Endothelial cell of umbilical vein (primary cell): ENCODE measurements around the gene PCARE.

Experiments
- EZH2 ChIP-seq: IDR thresholded peaks from 2 replicates; pipeline ENCODE4 v1.6.1; 2012; ENCODE audit warnings: borderline replicate concordance, low read depth, mild to moderate bottlenecking, moderate library complexity, low read length, inconsistent platforms; ENCODE audit not compliant: severe bottlenecking
- FOS ChIP-seq: IDR thresholded peaks from 2 replicates; pipeline ENCODE4 v1.6.1; 2011; ENCODE audit warnings: mild to moderate bottlenecking, low read length, moderate library complexity, borderline replicate concordance; ENCODE audit not compliant: insufficient read depth
- GATA2 ChIP-seq: IDR thresholded peaks from 2 replicates; pipeline ENCODE4 v1.7.0; 2011; ENCODE audit warnings: low read depth, mild to moderate bottlenecking, moderate library complexity, mixed read lengths, low read length; ENCODE audit not compliant: insufficient read length, insufficient read depth
- JUN ChIP-seq: IDR thresholded peaks from 2 replicates; pipeline ENCODE4 v1.6.1; 2011; ENCODE audit warnings: borderline replicate concordance, low read depth; ENCODE audit not compliant: insufficient read length, insufficient read depth
- POLR2A ChIP-seq: IDR thresholded peaks from 2 replicates; pipeline ENCODE4 v1.6.1; 2012; ENCODE audit warnings: low read depth, mild to moderate bottlenecking, control low read depth, low read length
- POLR2AphosphoS5 ChIP-seq: IDR thresholded peaks from 2 replicates; pipeline ENCODE4 v1.6.1; 2012; ENCODE audit warnings: low read depth, mild to moderate bottlenecking, control low read depth, low read length, moderate library complexity; ENCODE audit not compliant: insufficient read depth
- TF ChIP-seq, protein P1 (sequence below), 2 donors: IDR thresholded peaks; 1 replicate in 1 of 2; 2 replicates in 1 of 2; pipeline ENCODE4 v1.5.1; 2011; ENCODE audit warnings: low read length in 2 of 2, mild to moderate bottlenecking in 2 of 2, moderate library complexity in 2 of 2, control low read depth in 1 of 2, inconsistent platforms in 1 of 2, low read depth in 1 of 2; ENCODE audit not compliant: insufficient read depth in 1 of 2; ENCODE audit errors: extremely low read depth in 1 of 2

DNA sequence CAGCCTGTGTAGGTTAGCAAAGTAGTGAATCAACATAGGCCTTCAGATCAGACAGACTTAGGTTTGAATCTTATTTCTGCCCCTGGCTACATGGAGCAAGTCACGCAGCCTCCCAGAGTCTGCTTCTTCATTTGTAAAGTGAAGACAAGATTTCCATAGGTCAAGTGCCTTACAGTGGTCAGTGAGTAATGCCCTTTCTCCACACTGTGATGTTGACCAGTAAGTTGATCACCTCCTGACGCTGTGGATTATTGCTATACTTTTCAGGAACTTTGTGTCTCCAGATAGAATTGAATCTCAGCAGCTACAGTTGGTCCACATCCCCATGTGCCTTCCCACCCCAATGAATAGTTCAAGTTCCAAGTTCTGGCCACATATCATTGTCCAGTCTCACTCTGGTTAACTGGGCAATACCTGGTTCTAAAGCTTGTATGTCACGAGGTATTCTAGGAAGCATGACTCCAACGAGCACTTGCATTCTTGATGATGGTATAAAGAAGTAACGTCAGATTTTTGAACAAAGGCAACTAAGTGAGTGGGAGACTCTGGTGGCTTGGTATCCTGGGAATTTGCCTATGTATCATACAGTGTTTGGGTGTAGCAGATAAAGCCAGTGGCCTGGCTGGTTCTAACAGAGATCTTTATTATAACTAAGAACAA is 38.8 kb upstream of the PCARE start:
- TF ChIP-seq, protein P1, sequence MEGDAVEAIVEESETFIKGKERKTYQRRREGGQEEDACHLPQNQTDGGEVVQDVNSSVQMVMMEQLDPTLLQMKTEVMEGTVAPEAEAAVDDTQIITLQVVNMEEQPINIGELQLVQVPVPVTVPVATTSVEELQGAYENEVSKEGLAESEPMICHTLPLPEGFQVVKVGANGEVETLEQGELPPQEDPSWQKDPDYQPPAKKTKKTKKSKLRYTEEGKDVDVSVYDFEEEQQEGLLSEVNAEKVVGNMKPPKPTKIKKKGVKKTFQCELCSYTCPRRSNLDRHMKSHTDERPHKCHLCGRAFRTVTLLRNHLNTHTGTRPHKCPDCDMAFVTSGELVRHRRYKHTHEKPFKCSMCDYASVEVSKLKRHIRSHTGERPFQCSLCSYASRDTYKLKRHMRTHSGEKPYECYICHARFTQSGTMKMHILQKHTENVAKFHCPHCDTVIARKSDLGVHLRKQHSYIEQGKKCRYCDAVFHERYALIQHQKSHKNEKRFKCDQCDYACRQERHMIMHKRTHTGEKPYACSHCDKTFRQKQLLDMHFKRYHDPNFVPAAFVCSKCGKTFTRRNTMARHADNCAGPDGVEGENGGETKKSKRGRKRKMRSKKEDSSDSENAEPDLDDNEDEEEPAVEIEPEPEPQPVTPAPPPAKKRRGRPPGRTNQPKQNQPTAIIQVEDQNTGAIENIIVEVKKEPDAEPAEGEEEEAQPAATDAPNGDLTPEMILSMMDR (IDR thresholded peaks at IDR 0.05; ENCODE audit: extremely low read depth in 1 of 2, insufficient read depth in 1 of 2, low read depth in 1 of 2, low read length in 2 of 2), result no peak
- no peak for TF ChIP-seq POLR2AphosphoS5
- TF ChIP-seq EZH2, result no peak
- TF ChIP-seq POLR2A, result no peak
- TF ChIP-seq GATA2, result no peak
- TF ChIP-seq JUN, result no peak
- no peak for TF ChIP-seq FOS
